Measurements from ENCODE around the gene WFDC8.

GRCh38 chr20:45578231-45578630 lies 853 bp downstream of the WFDC8 start:
- TF ChIP-seq EZH2 (IDR thresholded peaks at IDR 0.05) (no peak), POLR2AphosphoS5 (IDR thresholded peaks at IDR 0.05; ENCODE audit: borderline replicate concordance, low read depth, low read length) (no peak)

Measured in SK-N-MC (cell line).